Germinal center (tissue), 1 donor: ENCODE measurements around the gene ATP11A.

Experiments
- DNase-seq: peaks from one replicate; pipeline ENCODE4 v3.0.0; 2012; ENCODE audit warnings: mixed read lengths, low spot score

The ATP11A gene

DNA sequence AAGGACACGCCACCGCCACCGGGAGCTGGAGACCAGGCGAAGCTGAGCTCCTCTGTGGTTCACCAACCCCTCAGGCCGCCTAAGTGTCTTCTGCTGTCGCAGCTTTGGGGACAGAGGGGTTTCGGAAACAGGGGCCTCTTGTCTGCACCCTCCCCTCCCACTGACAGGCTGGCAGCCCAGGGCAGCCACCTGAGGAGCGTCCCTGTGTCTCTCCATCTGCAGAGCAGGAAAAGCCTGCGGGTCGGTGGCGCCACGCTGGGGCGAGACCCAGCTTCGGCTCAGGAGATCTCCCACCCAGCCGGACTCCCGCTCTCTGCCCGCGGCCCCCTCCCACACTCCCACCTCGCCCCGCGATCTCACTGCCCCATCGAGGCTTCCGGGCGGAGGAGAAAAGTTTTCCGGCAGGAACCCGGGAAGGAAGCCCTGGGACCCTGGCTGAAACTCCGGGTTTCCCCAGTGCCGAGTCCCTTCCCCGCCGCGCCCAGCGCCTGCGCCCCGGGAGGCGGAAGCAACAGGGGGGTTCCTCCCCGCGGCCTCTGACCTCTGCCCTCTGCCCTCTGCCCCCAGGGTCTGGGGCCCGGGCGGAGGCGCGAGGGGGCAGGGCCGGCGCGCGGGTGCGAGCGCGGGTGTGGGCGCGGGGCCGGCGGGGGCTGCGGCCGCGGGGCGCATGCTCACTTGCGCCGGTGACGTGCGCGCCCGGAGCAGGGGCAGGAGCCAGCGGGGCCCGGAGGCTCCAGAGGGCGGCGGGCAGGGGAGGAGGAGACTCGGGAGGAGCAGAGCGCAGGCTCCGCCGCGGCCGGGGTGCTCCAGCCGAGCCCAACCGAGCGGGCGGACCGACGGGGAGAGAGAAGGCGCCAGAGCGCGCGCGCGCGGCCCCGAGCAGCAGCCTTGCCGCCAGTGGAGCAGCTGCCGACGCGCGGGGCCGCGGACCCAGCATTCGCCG lies at the start of gene ATP11A:
TSS of gene ATP11A (plus strand) at position 736 of the 943 bp plus-strand sequence. CDS start 379 bp downstream, outside the sequence.
- DNase-seq, result peak; percentile 90

- DNase-seq, result no peak
These were observed 48.3 kb upstream of the ATP11A start for GRCh38 chr13:112641456-112642089.

DNA sequence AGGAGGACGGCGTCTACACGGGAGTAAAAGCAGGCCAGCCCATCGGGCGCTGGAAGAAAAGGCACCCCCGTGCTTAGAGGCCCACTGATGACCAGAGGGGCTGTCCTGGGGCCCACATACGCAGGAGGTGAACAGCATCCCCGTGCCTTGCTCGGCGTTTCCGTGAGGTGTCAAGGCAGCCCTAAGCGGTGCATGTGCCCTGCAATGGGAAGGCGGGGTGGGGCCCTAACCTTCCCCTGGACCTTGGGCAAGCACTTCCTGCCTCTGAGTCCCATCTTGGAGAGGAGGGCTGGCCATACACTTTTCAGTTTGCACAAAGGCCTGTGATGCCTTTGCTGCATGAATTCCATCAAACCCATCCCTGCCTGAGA lies 47.8 kb upstream of the ATP11A start:
- DNase-seq, result no peak

DNA sequence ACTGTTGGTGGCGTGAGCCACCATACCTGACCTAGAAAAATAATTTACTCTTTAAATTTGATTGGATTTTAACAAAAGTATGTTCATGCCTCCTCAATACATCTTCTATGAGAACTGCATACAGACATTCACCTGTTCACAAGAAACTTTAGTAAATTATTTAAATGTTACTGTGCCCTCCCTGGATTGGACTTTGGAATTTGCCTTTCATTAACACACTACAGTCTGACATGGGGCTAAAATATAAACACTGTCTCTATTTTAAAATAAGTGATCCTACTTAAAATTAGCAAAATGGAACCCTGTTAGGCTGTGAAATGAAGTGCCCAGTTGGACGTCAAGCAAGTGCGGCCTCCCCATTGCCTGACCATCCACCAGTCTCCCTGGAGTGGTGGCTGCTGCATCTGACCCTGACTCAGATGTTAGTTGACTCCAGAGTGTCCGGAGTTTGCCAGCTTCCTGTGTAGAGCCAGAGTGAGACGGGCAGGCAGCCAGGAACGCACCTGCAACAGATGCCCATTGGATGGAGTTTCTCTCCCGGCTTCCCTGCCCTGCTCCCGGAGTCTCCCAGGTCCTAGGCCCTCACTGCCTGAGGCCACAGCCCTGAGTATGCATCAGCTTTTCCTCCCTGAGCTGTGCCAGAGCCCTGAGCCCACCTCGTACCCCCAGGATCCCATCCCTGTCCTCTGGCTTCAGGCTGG lies 45.9 kb upstream of the ATP11A start:
- DNase-seq, result no peak

- no peak for DNase-seq
These were observed 44.4 kb upstream of the ATP11A start for GRCh38 chr13:112645327-112645914.

- DNase-seq, result no peak
These were observed 42.6 kb upstream of the ATP11A start for GRCh38 chr13:112647256-112647655.

GRCh38 chr13:112648101-112648500 lies 41.7 kb upstream of the ATP11A start:
- DNase-seq, result no peak

GRCh38 chr13:112648966-112649690 lies 40.7 kb upstream of the ATP11A start:
- no peak for DNase-seq

- no peak for DNase-seq
These were observed 38.5 kb upstream of the ATP11A start for GRCh38 chr13:112651311-112651710.

DNA sequence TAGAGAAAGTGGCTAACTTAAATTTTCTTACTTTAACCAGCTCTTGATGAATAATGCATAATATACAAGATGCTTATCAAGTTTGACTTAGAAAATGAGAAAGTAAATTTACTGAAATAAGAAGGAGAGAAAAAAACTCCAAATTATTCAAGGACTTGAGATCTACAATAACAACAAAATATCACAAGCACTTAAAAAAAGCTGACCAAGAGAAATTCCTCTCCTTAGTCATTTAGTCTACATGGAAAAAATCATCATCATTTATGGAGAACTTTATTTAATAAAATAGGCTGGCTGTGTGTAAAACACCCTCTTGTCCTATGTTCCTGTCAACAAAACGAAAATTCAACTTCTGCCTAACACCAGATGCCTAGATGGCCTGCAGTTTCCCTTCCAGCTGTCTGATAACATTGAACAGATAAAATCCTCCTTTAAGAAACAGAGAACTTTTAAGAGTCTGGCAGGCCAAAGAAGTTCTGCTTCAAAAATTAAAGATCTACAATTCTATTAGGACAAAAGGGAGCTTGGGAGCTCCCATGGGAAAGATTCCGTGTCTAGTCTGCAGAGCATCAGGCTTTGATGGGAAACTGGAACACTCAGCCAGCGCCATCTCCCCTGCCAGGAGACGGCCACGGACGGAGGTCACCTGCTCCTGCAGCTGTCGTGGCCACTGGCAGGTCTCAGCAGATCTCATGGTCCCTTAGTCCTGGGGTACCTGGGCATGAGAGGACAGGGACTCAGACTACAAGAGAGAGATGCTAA lies 37.9 kb upstream of the ATP11A start:
- DNase-seq, result no peak

DNA sequence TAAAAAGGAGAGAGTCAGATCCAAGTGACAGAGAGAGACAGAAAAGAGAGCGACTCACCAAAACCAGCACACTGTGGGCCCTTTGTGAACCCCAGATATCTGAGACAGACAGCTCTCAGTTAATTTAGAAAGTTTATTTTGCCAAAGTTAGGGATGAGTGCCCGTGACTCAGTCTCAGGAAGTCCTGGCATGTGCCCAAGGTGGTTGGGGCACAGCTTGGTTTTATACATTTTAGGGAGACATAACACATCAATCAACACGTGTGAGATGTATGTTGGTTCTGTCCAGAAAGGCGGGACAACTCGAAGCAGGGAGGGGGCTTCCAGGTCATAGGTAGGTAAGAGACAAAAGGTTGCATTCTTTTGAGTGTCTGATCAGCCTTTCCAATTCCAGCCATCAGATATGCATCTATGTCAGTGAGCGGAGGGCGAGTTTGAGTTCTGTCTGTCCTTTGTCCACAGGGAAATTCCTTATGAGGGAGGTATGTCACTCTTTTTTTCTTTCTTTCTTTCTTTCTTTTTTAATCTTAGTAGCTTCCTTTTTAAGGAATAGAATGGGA lies 37.2 kb upstream of the ATP11A start:
- DNase-seq, result no peak

GRCh38 chr13:112653071-112653470 lies 36.8 kb upstream of the ATP11A start:
- no peak for DNase-seq

DNA sequence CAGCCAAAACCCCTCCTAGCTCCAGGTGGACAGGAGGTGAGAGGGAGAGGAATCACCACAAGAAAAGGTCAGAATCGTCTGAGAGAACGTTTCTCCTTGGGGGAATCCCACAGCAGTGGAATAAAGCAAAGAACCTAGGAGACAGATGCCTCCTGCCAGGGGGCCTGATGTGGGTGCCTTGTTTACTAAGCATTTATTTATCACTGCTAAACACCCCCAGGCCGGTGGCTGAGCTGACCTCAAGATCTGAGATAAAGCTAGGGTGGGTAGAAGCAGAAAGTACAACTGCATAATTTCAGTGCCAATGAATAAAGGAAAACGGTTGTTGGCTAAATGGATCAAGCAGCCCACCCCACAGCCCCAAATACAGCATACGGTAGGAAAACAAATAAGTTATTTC lies 33.9 kb upstream of the ATP11A start:
- DNase-seq, result no peak

- DNase-seq, result no peak
These were observed 31.9 kb upstream of the ATP11A start for GRCh38 chr13:112657850-112658445.

DNA sequence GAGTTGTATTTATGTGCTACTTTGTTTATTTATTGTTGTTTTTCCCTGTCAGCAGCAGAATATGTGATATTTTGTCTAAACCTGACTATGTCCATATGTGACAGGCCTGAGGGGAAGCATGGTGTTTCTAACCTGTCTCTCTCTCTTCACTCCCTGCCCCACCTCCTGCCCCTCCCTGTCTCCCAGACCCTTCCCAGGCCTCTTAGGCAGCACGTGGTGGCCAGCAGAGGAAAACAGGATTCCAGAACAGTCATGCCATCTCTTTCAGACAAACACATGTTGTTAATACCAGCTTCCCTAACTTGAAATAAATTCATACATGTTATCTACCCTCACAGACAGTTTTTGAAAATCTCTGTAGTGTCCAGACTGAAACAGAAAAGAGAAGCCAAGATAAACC lies 31.0 kb upstream of the ATP11A start:
- DNase-seq, result no peak

DNA sequence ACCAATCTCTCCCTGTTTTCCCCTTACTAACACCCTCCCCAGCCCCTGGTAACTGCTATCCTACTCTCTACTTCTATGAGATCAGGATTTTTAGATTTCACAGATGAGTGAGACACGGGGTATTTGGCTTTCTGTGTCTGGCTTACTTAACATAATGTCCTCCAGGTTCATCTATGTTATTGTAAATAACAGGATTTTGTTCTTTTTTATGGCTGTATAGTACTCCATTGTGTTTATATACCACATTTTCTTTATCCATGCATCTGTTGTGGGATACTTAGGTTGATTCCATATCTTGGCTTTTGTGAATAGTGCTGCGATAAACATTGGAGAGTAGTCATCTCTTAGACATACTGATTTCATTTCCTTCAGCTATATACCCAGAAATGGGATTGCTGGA lies 28.5 kb upstream of the ATP11A start:
- DNase-seq, result no peak

DNA sequence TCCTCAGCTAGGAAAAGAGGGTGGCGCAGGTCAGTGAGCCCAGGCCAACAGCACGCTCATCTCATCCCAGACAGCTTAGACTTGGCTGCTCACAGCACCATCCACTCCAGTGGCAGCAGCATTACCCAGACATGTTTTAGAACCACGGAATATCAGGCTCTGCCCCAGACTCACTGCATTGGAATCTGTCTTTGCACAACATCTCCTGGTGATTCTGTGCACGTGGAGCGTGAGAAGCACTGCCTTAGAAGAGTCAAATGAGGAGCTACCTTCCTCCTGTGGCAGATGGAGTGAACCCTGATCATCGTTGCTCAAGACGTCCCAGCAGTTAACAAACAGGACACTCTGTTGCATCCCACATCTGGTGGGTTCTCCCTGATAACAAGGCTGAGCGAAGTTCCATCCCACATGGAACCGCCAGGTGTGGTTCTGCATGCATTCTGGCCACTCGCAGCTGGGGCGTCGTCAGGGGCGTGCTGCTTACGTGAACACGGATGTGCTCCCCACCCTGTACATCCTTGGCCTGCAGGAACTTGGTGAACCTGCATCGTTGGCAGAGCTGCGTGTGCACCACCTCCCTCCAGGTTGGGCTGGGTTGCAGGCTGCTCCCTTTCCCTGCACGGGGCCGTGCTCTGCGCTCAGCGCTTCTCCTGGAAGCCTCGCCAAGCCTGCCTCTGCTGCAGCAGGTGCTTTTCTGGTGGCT lies 25.2 kb upstream of the ATP11A start:
- no peak for DNase-seq

DNA sequence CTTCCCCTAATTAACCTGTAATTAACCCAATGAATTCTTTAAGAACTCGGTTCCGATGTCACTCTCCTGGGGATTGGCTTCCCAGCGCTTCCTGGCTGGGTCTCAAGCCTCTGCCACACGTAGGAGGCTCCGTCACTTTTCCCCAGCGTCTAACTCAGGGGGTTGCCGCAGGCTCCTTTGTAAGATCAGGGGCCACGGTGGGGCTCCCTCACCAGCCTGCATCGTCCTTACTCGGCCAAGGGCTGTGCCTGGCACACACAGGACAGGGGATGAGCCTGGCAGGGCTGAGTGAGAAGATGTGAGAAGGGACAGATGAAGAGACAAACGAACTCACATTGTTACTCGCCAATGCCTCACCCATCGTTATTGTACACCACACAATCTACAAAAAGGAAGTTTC lies 20.9 kb upstream of the ATP11A start:
- DNase-seq, result no peak

DNA sequence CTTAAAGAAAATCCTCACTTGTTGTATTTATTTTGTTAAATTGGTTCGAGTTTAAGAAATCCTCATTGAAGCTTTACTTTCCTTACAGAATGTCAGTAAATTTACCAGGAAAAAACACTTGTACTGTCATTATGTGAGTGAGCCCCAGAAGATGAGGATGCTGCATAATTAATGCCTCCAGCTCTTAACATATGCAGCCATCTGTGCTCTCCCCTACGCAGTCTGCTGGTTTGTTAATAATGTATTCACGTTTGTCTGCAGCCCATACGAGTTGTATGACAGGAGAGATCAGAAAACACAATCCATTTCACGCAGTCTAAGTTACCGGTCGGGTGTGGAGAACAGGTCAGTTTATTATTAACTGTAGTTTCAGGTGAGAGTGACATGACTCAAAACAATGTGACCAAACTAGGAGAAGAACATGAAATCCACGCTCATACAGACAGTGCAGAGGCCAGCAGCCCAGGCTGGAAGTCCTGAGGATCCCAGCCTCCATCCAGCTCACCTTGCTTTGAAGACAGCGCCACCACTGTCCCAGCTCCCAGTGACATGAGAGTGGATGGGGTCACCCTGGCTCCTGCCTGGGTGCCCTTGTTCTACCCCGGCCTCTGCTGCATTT lies 19.8 kb upstream of the ATP11A start:
- DNase-seq, result no peak
